ENCODE measurements around the gene HIVEP1. TPM values are rescaled to one million over a fixed set of nuclear protein-coding genes. Genes with fewer than 3 reads are reported as not detected.

HIVEP1 gene
- total and polyA plus RNA-seq, 2 of the 8 experiments (the other 6 are each of a cell fraction or from before 2014, with no cell fraction given) = 22.6 to 23.1 TPM

DNA sequence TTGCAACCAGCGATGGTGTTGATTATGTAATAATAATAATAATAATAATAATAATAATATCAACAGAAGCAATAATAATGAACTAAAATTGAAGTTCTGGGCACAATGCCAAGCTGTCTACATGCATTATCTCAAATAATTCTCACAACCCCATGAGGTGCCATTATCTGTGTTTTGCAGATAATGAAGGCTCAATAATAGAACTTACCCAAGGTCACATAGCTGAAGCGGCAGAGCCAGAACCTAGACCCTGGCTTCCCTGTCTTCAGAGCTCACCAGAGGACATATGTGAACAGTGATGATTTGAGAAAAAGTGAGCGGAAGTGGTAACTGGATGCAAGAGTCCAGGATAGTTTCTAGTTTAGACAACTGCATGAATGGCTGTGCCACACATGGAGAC, 91.0 kb downstream of the HIVEP1 start:
- H3K23me2 ChIP-seq (ENCODE audit: low read depth, low read length) = no peaks in the 10 kb centered on the region
- H3K9me3 ChIP-seq (ENCODE audit: insufficient read depth in 2 of 2, low read depth in 1 of 2, low read length in 1 of 2) = no peaks in the 10 kb centered on the region; a peak in 1 of 4 replicates
- no peak overlapping the region for H2AK5ac ChIP-seq (ENCODE audit: low read depth, low read length)
- H2BK12ac ChIP-seq (ENCODE audit: low read depth, low read length) = no peak overlapping the region
- H2BK15ac ChIP-seq (ENCODE audit: low read length) = no peak overlapping the region
- no peaks in the 10 kb centered on the region for H3K79me1 ChIP-seq (ENCODE audit: low read depth, low read length)
- TF ChIP-seq CEBPB (IDR thresholded peaks at IDR 0.05; ENCODE audit: low read depth, low read length) = no peak
- no peak for TF ChIP-seq SIX5 (IDR thresholded peaks at IDR 0.05; ENCODE audit: low read depth, low read length)
- no peak for TF ChIP-seq POU5F1 (IDR thresholded peaks at IDR 0.05; ENCODE audit: low read depth, low read length)
- no peak for TF ChIP-seq MAX (IDR thresholded peaks at IDR 0.05)
- no peak for TF ChIP-seq EZH2 (IDR thresholded peaks at IDR 0.05; ENCODE audit: low read depth, low read length, severe bottlenecking)
- TF ChIP-seq RXRA (IDR thresholded peaks at IDR 0.05; ENCODE audit: insufficient read depth, low read depth, low read length) = no peak
- TF ChIP-seq KDM4A (IDR thresholded peaks at IDR 0.05; ENCODE audit: low read depth, low read length, severe bottlenecking) = no peak
- no peak for TF ChIP-seq ASH2L (IDR thresholded peaks at IDR 0.05; ENCODE audit: low read length)
- H3K23ac ChIP-seq (ENCODE audit: insufficient read length) = no peak overlapping the region
- H2BK20ac ChIP-seq (ENCODE audit: low read length) = no peak overlapping the region
- no peak overlapping the region for H2AFZ ChIP-seq (ENCODE audit: low read length)
- no peak overlapping the region for H3K4me2 ChIP-seq (ENCODE audit: insufficient read depth in 1 of 2, low read depth in 2 of 2, low read length in 2 of 2)
- H4K8ac ChIP-seq (ENCODE audit: extremely low read depth, insufficient read depth, low read length) = no peak overlapping the region
- CTCF ChIA-PET (ENCODE audit: partially characterized antibody) = interaction anchor here (0.7 kb wide), 1 partner anchor 489 kb away, joined by 3 read pairs; no protein-coding TSS in a partner anchor
- peaks cover 0 to 7% of the 10 kb centered on the region in 2 experiments; a peak in 2 of 4 replicates for H3K79me2 ChIP-seq (ENCODE audit: control insufficient read depth in 1 of 2, insufficient read depth in 2 of 2, low read length in 2 of 2)
- H3K14ac ChIP-seq (ENCODE audit: insufficient read length) = no peak overlapping the region
- H4K20me1 ChIP-seq (replicated peaks in 1 of 2; ENCODE audit: control insufficient read depth in 1 of 2, insufficient read depth in 2 of 2, low read length in 2 of 2) = no peaks in the 10 kb centered on the region
- no peak overlapping the region for H2BK120ac ChIP-seq (replicated peaks; ENCODE audit: low read depth, low read length)
- H3K4ac ChIP-seq (replicated peaks; ENCODE audit: insufficient read length, low read depth, low read length) = no peak overlapping the region
- H3K56ac ChIP-seq (replicated peaks; ENCODE audit: insufficient read length, low read depth, low read length) = no peak overlapping the region
- 96% methylated on average over 3 of the region's 3 CpGs; no CpG with 5 or more reads in 1 of the 2 experiments for WGBS, 2 experiments (ENCODE audit: extremely low coverage in 1 of 2, insufficient coverage in 1 of 2, insufficient read length in 1 of 2, insufficient replicate concordance in 2 of 2, low coverage in 1 of 2, low lambda C conversion rate in 2 of 2, missing lambda C conversion rate in 1 of 2)
- H3K27me3 ChIP-seq (replicated peaks in 1 of 4; ENCODE audit: control insufficient read depth in 3 of 4, extremely low read depth in 1 of 4, insufficient read depth in 3 of 4, low read length in 3 of 4) = peaks cover 0 to 1% (median 0%) of the 10 kb centered on the region in 4 experiments; a peak in 1 of 7 replicates
- H3K18ac ChIP-seq (ENCODE audit: extremely low read depth, low read length) = no peak overlapping the region
- H3K9ac ChIP-seq (replicated peaks in 1 of 4; ENCODE audit: extremely low read depth in 1 of 4, low read depth in 3 of 4, low read length in 3 of 4) = no peak overlapping the region
- no peak overlapping the region for H2BK5ac ChIP-seq (ENCODE audit: low read depth, low read length)
- no peak overlapping the region for H4K5ac ChIP-seq (ENCODE audit: insufficient read length, low read depth, low read length)
- no peak overlapping the region for H3K27ac ChIP-seq (ENCODE audit: low read depth, low read length)
- H4K91ac ChIP-seq (replicated peaks; ENCODE audit: insufficient read length, low read length) = no peak overlapping the region
- POLR2A ChIA-PET (ENCODE audit: partially characterized antibody) = no interaction called here
- DNase-seq (ENCODE audit: low read depth in 1 of 2, low spot score in 2 of 2) = no peak
- FAIRE-seq = no peak
- H3K4me1 ChIP-seq (replicated peaks in 1 of 4; ENCODE audit: control insufficient read depth in 3 of 4, insufficient read depth in 4 of 4, low read length in 3 of 4) = no peaks in the 10 kb centered on the region
- no peak overlapping the region for H3K4me3 ChIP-seq (ENCODE audit: extremely low read depth in 1 of 4, insufficient read depth in 2 of 4, low read depth in 3 of 4, low read length in 4 of 4)
- H3K36me3 ChIP-seq (ENCODE audit: control insufficient read depth in 2 of 4, insufficient read depth in 4 of 4, low read length in 3 of 4) = peaks cover 0 to 3% (median 0%) of the 10 kb centered on the region in 4 experiments; a peak in 1 of 8 replicates
